Measurements from ENCODE around the gene TGFBR3. TPM values are rescaled to one million over a fixed set of nuclear protein-coding genes. Genes with fewer than 3 reads are reported as not detected.

Gene TGFBR3
- total and polyA plus RNA-seq, 4 experiments from 2014 or later, result 34.5 to 47.3 (median 42.3) TPM

- Histone ChIP-seq H3K27me3 (ENCODE audit: insufficient read depth, low read length) (no peaks in the 10 kb centered on the region), H3K9me3 (ENCODE audit: control insufficient read depth in 1 of 2, low read length in 2 of 2) (no peaks in the 10 kb centered on the region), H3K36me3 (ENCODE audit: insufficient read depth, low read length) (peaks cover 8% of the 10 kb centered on the region), H3K4me1 (ENCODE audit: insufficient read depth, low read length) (peaks cover 23% of the 10 kb centered on the region), H3K27ac (ENCODE audit: low read depth, low read length) (no peak overlapping the region), H3K4me3 (ENCODE audit: low read length in 2 of 2) (no peak overlapping the region)
- peak overlapping the region in 1 of 8 donors; percentile 53 for H3K4me3 Mint-ChIP-seq
- H3K36me3 Mint-ChIP-seq, result peaks cover 53 to 66% of the 10 kb centered on the region in 2 donors
- H3K27ac Mint-ChIP-seq, result peak overlapping the region in 2 of 7 donors; percentile 7 to 74
- intact Hi-C loops (cut with micrococcal nuclease), result loop anchor here (5.0 to 10.0 kb wide), 3 partner anchors 152 to 186 kb away; no protein-coding TSS in a partner anchor
- DNase-seq, result no peak
- H3K9me3 Mint-ChIP-seq, result peaks cover 0 to 2% (median 0%) of the 10 kb centered on the region in 8 donors
- peaks cover 24 to 42% (median 35%) of the 10 kb centered on the region in 4 donors for H3K4me1 Mint-ChIP-seq
- ChIA-PET CTCF (ENCODE audit: partially characterized antibody) (interaction anchor here (1.1 to 1.3 kb wide), 2 partner anchors 182 to 183 kb away, joined by 3 read pairs; no protein-coding TSS in a partner anchor), POLR2A (ENCODE audit: partially characterized antibody) (interaction anchor here (2.1 kb wide), 1 partner anchor 12 kb away, joined by 5 read pairs; no protein-coding TSS in a partner anchor)
- H3K27me3 Mint-ChIP-seq, result no peaks in the 10 kb centered on the region
Measured at GRCh38 chr1:91696321-91696720, 189.6 kb downstream of the TGFBR3 start.

GRCh38 chr1:91693557-91693956 lies 192.4 kb downstream of the TGFBR3 start:
- Mint-ChIP-seq H3K36me3 (peaks cover 62 to 74% of the 10 kb centered on the region in 2 donors), H3K4me3 (no peak overlapping the region), H3K27ac (no peak overlapping the region), H3K9me3 (peaks cover 0 to 1% (median 0%) of the 10 kb centered on the region in 8 donors), H3K27me3 (no peaks in the 10 kb centered on the region), H3K4me1 (peaks cover 17 to 27% (median 22%) of the 10 kb centered on the region in 4 donors)
- DNase-seq, result no peak
- POLR2A ChIA-PET (ENCODE audit: partially characterized antibody), result interaction anchor here (1.2 kb wide), 1 partner anchor 9 kb away, joined by 3 read pairs; no protein-coding TSS in a partner anchor
- Histone ChIP-seq H3K36me3 (ENCODE audit: insufficient read depth, low read length) (peaks cover 8% of the 10 kb centered on the region), H3K9me3 (ENCODE audit: control insufficient read depth in 1 of 2, low read length in 2 of 2) (no peaks in the 10 kb centered on the region), H3K4me3 (ENCODE audit: low read length in 2 of 2) (no peak overlapping the region), H3K27ac (ENCODE audit: low read depth, low read length) (no peak overlapping the region), H3K27me3 (ENCODE audit: insufficient read depth, low read length) (no peaks in the 10 kb centered on the region), H3K4me1 (ENCODE audit: insufficient read depth, low read length) (peaks cover 22% of the 10 kb centered on the region)
- intact Hi-C loops (cut with micrococcal nuclease), result loop anchor here (10.0 kb wide), 1 partner anchor 149 kb away; no protein-coding TSS in a partner anchor
- CTCF ChIA-PET (ENCODE audit: partially characterized antibody), result no interaction called here

GRCh38 chr1:91691525-91691924 lies 194.4 kb downstream of the TGFBR3 start:
- no peaks in the 10 kb centered on the region for H3K9me3 Mint-ChIP-seq
- DNase-seq, result no peak
- peaks cover 73 to 81% of the 10 kb centered on the region in 2 donors for H3K36me3 Mint-ChIP-seq
- peak overlapping the region in 1 of 7 donors; percentile 47 for H3K27ac Mint-ChIP-seq
- ChIA-PET POLR2A (ENCODE audit: partially characterized antibody) (no interaction called here), CTCF (ENCODE audit: partially characterized antibody) (interaction anchor here (0.8 kb wide), 1 partner anchor 162 kb away, joined by 3 read pairs; no protein-coding TSS in a partner anchor)
- Histone ChIP-seq H3K9me3 (ENCODE audit: control insufficient read depth in 1 of 2, low read length in 2 of 2) (no peaks in the 10 kb centered on the region), H3K36me3 (ENCODE audit: insufficient read depth, low read length) (peaks cover 8% of the 10 kb centered on the region), H3K27me3 (ENCODE audit: insufficient read depth, low read length) (no peaks in the 10 kb centered on the region), H3K4me1 (ENCODE audit: insufficient read depth, low read length) (peaks cover 2% of the 10 kb centered on the region), H3K27ac (ENCODE audit: low read depth, low read length) (no peak overlapping the region), H3K4me3 (ENCODE audit: low read length in 2 of 2) (no peak overlapping the region)
- H3K4me1 Mint-ChIP-seq, result peaks cover 2 to 16% (median 8%) of the 10 kb centered on the region in 4 donors
- intact Hi-C loops (cut with micrococcal nuclease), result loop anchor here (10.0 kb wide), 1 partner anchor 147 kb away; no protein-coding TSS in a partner anchor
- no peak overlapping the region for H3K4me3 Mint-ChIP-seq
- H3K27me3 Mint-ChIP-seq, result no peaks in the 10 kb centered on the region

GRCh38 chr1:91689641-91690481 lies 196.1 kb downstream of the TGFBR3 start:
- Histone ChIP-seq H3K4me3 (ENCODE audit: low read length in 2 of 2) (no peak overlapping the region), H3K9me3 (ENCODE audit: control insufficient read depth in 1 of 2, low read length in 2 of 2) (no peaks in the 10 kb centered on the region), H3K27me3 (ENCODE audit: insufficient read depth, low read length) (no peaks in the 10 kb centered on the region), H3K36me3 (ENCODE audit: insufficient read depth, low read length) (peaks cover 8% of the 10 kb centered on the region), H3K27ac (ENCODE audit: low read depth, low read length) (no peak overlapping the region), H3K4me1 (ENCODE audit: insufficient read depth, low read length) (peaks cover 14% of the 10 kb centered on the region)
- H3K4me3 Mint-ChIP-seq, result no peak overlapping the region
- H3K27ac Mint-ChIP-seq, result peak overlapping the region in 1 of 7 donors; percentile 14
- peaks cover 6 to 25% (median 12%) of the 10 kb centered on the region in 4 donors for H3K4me1 Mint-ChIP-seq
- ChIA-PET POLR2A (ENCODE audit: partially characterized antibody) (no interaction called here), CTCF (ENCODE audit: partially characterized antibody) (interaction anchor here (0.7 to 1.0 kb wide), 4 partner anchors 17 to 194 kb away, joined by 3 to 4 read pairs (median 3); no protein-coding TSS in a partner anchor)
- DNase-seq, result no peak
- H3K27me3 Mint-ChIP-seq, result no peaks in the 10 kb centered on the region
- H3K9me3 Mint-ChIP-seq, result no peaks in the 10 kb centered on the region
- intact Hi-C loops (cut with micrococcal nuclease), result loop anchor here (10.0 kb wide), 1 partner anchor 145 kb away; no protein-coding TSS in a partner anchor
- peaks cover 67 to 73% of the 10 kb centered on the region in 2 donors for H3K36me3 Mint-ChIP-seq

GRCh38 chr1:91687452-91687851 lies 198.5 kb downstream of the TGFBR3 start:
- no peak for DNase-seq
- Histone ChIP-seq H3K4me1 (ENCODE audit: insufficient read depth, low read length) (peaks cover 24% of the 10 kb centered on the region), H3K9me3 (ENCODE audit: control insufficient read depth in 1 of 2, low read length in 2 of 2) (no peaks in the 10 kb centered on the region), H3K36me3 (ENCODE audit: insufficient read depth, low read length) (no peaks in the 10 kb centered on the region), H3K27me3 (ENCODE audit: insufficient read depth, low read length) (no peaks in the 10 kb centered on the region), H3K4me3 (ENCODE audit: low read length in 2 of 2) (no peak overlapping the region), H3K27ac (ENCODE audit: low read depth, low read length) (no peak overlapping the region)
- Mint-ChIP-seq H3K27ac (peak overlapping the region in 2 of 7 donors; percentile 15 to 44), H3K36me3 (peaks cover 54 to 64% of the 10 kb centered on the region in 2 donors), H3K9me3 (no peaks in the 10 kb centered on the region), H3K27me3 (no peaks in the 10 kb centered on the region), H3K4me1 (peaks cover 12 to 36% (median 22%) of the 10 kb centered on the region in 4 donors), H3K4me3 (no peak overlapping the region)
- ChIA-PET POLR2A (ENCODE audit: partially characterized antibody) (no interaction called here), CTCF (ENCODE audit: partially characterized antibody) (no interaction called here)
- intact Hi-C loops (cut with micrococcal nuclease), result no loop called here

GRCh38 chr1:91685994-91686393 lies 200.0 kb downstream of the TGFBR3 start:
- H3K4me1 ChIP-seq (ENCODE audit: insufficient read depth, low read length), result peaks cover 24% of the 10 kb centered on the region
- no peaks in the 10 kb centered on the region for H3K36me3 ChIP-seq (ENCODE audit: insufficient read depth, low read length)
- Mint-ChIP-seq H3K27me3 (no peaks in the 10 kb centered on the region), H3K4me1 (peaks cover 12 to 36% (median 21%) of the 10 kb centered on the region in 4 donors), H3K4me3 (no peak overlapping the region), H3K9me3 (no peaks in the 10 kb centered on the region), H3K36me3 (peaks cover 52 to 53% of the 10 kb centered on the region in 2 donors), H3K27ac (peak overlapping the region in 4 of 7 donors; percentile 11 to 77 (median 20))
- H3K27ac ChIP-seq (ENCODE audit: low read depth, low read length), result no peak overlapping the region
- no peaks in the 10 kb centered on the region for H3K9me3 ChIP-seq (ENCODE audit: control insufficient read depth in 1 of 2, low read length in 2 of 2)
- intact Hi-C loops (cut with micrococcal nuclease), result no loop called here
- no peak overlapping the region for H3K4me3 ChIP-seq (ENCODE audit: low read length in 2 of 2)
- DNase-seq, result no peak
- no peaks in the 10 kb centered on the region for H3K27me3 ChIP-seq (ENCODE audit: insufficient read depth, low read length)
- ChIA-PET CTCF (ENCODE audit: partially characterized antibody) (no interaction called here), POLR2A (ENCODE audit: partially characterized antibody) (no interaction called here)
